ENCODE data around the gene PLAU. TPM values are rescaled to one million over a fixed set of nuclear protein-coding genes. Genes with fewer than 3 reads are reported as not detected.

The PLAU gene
- total and polyA plus RNA-seq, 9 of the 15 experiments (the other 6 are each of a cell fraction or from before 2014, with no cell fraction given): 2.1 to 16.9 (median 3.3) TPM

DNA sequence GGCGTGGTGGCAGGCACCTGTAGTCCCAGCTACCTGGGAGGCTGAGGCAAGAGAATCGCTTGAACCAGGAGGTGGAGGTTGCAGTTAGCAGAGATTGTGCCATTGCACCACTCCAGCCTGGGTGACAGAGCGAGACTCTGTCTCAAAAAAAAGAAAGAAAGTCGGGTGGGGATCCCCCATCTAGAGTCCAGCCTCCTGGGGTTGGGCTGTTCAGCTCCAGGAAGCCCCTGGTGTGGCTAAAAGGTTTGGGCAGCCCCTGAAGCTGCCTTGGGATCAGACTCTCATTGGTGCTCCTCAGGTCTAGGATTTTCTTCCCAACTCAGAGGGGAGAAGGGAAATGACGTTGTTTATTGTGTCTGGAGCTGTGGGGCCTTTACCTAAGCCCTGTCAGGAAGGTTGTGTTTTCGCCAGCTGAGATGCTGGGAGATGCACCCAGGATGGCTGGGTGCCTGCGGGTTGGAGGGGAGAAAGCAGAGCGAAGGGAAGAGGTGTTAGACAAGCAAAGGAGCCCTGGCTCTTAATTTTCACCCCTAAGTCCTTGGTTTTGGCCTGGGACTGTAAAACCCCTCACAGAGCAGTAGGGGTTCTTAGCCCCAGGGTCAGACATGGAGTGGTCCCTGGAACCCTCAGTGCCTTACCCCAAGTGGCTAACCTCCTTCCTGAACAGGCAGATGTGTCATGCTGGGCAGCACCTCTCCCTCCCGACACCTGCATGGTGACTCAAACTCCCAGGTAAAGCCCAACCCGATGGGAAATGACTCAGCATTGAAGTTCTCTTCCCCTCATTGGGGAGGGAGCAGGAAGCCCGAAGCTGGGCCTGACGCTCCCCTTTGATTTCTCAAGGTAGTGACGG is 21.1 kb downstream of the PLAU start (continued):
- TF ChIP-seq NR2C1 (IDR thresholded peaks at IDR 0.05): no peak
- TF ChIP-seq NR2C1 (tag; IDR thresholded peaks at IDR 0.05): no peak
- TF ChIP-seq HMG20B (CRISPR knock-in tag; IDR thresholded peaks at IDR 0.05): no peak
- TF ChIP-seq, protein P1, sequence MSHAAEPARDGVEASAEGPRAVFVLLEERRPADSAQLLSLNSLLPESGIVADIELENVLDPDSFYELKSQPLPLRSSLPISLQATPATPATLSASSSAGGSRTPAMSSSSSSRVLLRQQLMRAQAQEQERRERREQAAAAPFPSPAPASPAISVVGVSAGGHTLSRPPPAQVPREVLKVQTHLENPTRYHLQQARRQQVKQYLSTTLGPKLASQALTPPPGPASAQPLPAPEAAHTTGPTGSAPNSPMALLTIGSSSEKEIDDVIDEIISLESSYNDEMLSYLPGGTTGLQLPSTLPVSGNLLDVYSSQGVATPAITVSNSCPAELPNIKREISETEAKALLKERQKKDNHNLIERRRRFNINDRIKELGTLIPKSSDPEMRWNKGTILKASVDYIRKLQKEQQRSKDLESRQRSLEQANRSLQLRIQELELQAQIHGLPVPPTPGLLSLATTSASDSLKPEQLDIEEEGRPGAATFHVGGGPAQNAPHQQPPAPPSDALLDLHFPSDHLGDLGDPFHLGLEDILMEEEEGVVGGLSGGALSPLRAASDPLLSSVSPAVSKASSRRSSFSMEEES (CRISPR knock-in tag; IDR thresholded peaks at IDR 0.05): no peak
- TF ChIP-seq, protein P2, sequence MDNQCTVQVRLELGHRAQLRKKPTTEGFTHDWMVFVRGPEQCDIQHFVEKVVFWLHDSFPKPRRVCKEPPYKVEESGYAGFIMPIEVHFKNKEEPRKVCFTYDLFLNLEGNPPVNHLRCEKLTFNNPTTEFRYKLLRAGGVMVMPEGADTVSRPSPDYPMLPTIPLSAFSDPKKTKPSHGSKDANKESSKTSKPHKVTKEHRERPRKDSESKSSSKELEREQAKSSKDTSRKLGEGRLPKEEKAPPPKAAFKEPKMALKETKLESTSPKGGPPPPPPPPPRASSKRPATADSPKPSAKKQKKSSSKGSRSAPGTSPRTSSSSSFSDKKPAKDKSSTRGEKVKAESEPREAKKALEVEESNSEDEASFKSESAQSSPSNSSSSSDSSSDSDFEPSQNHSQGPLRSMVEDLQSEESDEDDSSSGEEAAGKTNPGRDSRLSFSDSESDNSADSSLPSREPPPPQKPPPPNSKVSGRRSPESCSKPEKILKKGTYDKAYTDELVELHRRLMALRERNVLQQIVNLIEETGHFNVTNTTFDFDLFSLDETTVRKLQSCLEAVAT (IDR thresholded peaks at IDR 0.05): no peak
- TF ChIP-seq TFAM (CRISPR knock-in tag; conservative IDR thresholded peaks at IDR 0.05): no peak
- TF ChIP-seq C11orf30 (IDR thresholded peaks at IDR 0.05; ENCODE audit: low read depth): peak; percentile 93
- peak; percentile 55; the same call in 1 of the 2 replicates for TF ChIP-seq ZFX (CRISPR knock-in tag; IDR thresholded peaks at IDR 0.05)
- TF ChIP-seq ZFP30 (CRISPR knock-in tag; IDR thresholded peaks at IDR 0.05; ENCODE audit: borderline replicate concordance): no peak
- no peak for TF ChIP-seq SIN3B (IDR thresholded peaks at IDR 0.05; ENCODE audit: low read depth)
- TF ChIP-seq FOSL1 (tag; conservative IDR thresholded peaks at IDR 0.05): peak; percentile 80
- TF ChIP-seq RBBP5 (IDR thresholded peaks at IDR 0.05; ENCODE audit: borderline replicate concordance, insufficient read depth, low read length, poor library complexity, severe bottlenecking): peak; percentile 27
- TF ChIP-seq ZNF274 (IDR thresholded peaks at IDR 0.05; ENCODE audit: borderline replicate concordance, low read depth, low read length): no peak
- TF ChIP-seq, protein P3, sequence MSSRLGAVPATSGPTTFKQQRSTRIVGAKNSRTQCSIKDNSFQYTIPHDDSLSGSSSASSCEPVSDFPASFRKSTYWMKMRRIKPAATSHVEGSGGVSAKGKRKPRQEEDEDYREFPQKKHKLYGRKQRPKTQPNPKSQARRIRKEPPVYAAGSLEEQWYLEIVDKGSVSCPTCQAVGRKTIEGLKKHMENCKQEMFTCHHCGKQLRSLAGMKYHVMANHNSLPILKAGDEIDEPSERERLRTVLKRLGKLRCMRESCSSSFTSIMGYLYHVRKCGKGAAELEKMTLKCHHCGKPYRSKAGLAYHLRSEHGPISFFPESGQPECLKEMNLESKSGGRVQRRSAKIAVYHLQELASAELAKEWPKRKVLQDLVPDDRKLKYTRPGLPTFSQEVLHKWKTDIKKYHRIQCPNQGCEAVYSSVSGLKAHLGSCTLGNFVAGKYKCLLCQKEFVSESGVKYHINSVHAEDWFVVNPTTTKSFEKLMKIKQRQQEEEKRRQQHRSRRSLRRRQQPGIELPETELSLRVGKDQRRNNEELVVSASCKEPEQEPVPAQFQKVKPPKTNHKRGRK (tag; IDR thresholded peaks at IDR 0.05): no peak
- TF ChIP-seq ELF2 (CRISPR knock-in tag; IDR thresholded peaks at IDR 0.05): no peak
- no peak for TF ChIP-seq ZC3H11A (IDR thresholded peaks at IDR 0.05; ENCODE audit: low read depth, low read length)
- TF ChIP-seq CBFA2T3 (IDR thresholded peaks at IDR 0.05): peak; percentile 31
- TF ChIP-seq, protein P4, sequence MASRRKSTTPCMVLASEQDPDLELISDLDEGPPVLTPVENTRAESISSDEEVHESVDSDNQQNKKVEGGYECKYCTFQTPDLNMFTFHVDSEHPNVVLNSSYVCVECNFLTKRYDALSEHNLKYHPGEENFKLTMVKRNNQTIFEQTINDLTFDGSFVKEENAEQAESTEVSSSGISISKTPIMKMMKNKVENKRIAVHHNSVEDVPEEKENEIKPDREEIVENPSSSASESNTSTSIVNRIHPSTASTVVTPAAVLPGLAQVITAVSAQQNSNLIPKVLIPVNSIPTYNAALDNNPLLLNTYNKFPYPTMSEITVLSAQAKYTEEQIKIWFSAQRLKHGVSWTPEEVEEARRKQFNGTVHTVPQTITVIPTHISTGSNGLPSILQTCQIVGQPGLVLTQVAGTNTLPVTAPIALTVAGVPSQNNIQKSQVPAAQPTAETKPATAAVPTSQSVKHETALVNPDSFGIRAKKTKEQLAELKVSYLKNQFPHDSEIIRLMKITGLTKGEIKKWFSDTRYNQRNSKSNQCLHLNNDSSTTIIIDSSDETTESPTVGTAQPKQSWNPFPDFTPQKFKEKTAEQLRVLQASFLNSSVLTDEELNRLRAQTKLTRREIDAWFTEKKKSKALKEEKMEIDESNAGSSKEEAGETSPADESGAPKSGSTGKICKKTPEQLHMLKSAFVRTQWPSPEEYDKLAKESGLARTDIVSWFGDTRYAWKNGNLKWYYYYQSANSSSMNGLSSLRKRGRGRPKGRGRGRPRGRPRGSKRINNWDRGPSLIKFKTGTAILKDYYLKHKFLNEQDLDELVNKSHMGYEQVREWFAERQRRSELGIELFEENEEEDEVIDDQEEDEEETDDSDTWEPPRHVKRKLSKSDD (conservative IDR thresholded peaks at IDR 0.05; ENCODE audit: low read length): no peak
- TF ChIP-seq MTA3 (IDR thresholded peaks at IDR 0.05; ENCODE audit: borderline replicate concordance): 0 out of 2 replicates have a peak, but pooled peaks have one; percentile 43
- TF ChIP-seq SMARCA4 (IDR thresholded peaks at IDR 0.05): peak; percentile 85
- TF ChIP-seq ZNF584 (CRISPR knock-in tag; IDR thresholded peaks at IDR 0.05; ENCODE audit: low read depth): peak; percentile 30; the same call in 1 of the 2 replicates

Measured in K562 (cell line).